Endometrium (tissue), 2 donors: ENCODE measurements around the gene MUC12.
A peak's percentile ranks its signal among the peaks of the same experiment; 100 is the strongest.

Experiments used
- FAIRE-seq: peaks from 2 replicates; lab custom pipeline; 2012; peaks lifted over from hg19 to GRCh38; lab: Jason Lieb, UNC
- donor health status: control.
- donor health status: control.

MUC12 gene

DNA sequence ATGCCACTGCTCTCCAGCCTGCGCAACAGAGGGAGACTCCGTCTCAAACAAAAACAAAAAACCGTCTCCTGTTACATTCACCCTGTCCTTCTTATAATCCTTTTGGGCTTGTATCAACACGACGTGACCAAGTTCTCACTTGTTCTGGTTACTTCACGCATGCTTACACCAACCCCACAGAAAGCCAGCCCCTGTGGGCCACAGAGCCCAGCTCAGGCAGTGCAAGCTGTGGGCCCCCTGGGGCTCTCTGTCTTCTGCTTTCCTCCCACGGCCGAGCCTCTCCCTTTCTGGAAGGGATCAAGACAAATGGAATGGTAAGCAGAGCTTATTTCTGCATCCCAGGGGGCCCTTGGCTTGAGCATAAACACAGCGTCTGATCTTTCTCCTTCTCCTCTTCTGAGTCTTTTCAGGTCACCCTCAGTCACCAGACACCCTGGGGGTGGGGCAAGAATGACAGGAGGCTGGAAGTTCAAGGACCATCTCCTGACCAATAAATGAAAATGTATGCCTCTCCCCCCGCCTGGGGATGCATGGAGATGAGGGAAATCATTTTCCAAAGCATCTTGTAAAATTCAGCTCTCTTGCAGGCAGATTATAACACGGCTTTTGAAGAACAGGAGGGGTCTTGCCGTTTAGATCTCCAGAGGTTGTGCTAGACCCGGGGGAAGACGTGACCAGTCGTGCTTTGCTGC, 96.9 kb downstream of the MUC12 start:
- peak; percentile 4 for FAIRE-seq

GRCh38 chr7:101066833-101067177, 97.4 kb downstream of the MUC12 start:
- FAIRE-seq = no peak

GRCh38 chr7:101068401-101068800, 99.0 kb downstream of the MUC12 start:
- no peak for FAIRE-seq
